ENCODE data around the gene CRYGC.

DNA sequence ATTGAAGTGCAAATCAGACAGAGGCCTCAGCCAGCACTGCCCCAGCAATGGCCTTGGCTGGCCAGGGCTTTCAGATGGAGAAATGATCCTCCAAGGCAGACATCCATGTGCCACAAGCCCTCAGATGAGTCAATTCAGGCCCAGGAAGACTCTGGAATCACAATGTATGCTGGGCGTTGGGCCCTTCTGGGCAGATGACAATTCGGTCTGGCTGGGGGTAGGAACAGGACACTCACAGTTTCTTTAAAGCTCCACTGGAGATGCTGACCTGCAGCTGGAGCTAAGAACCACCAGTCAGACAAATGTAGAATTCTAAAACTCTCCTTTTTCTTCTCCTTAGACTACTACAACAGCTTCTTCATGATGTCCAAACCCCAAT lies 7.1 kb upstream of the CRYGC start:
- TF ChIP-seq, protein P1, sequence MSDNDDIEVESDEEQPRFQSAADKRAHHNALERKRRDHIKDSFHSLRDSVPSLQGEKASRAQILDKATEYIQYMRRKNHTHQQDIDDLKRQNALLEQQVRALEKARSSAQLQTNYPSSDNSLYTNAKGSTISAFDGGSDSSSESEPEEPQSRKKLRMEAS (IDR thresholded peaks at IDR 0.05; ENCODE audit: insufficient read depth, insufficient read length): no peak
- TF ChIP-seq POLR2A (IDR thresholded peaks at IDR 0.05; ENCODE audit: low read depth, low read length): no peak
- TF ChIP-seq, protein P2, sequence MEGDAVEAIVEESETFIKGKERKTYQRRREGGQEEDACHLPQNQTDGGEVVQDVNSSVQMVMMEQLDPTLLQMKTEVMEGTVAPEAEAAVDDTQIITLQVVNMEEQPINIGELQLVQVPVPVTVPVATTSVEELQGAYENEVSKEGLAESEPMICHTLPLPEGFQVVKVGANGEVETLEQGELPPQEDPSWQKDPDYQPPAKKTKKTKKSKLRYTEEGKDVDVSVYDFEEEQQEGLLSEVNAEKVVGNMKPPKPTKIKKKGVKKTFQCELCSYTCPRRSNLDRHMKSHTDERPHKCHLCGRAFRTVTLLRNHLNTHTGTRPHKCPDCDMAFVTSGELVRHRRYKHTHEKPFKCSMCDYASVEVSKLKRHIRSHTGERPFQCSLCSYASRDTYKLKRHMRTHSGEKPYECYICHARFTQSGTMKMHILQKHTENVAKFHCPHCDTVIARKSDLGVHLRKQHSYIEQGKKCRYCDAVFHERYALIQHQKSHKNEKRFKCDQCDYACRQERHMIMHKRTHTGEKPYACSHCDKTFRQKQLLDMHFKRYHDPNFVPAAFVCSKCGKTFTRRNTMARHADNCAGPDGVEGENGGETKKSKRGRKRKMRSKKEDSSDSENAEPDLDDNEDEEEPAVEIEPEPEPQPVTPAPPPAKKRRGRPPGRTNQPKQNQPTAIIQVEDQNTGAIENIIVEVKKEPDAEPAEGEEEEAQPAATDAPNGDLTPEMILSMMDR (IDR thresholded peaks at IDR 0.05; ENCODE audit: extremely low read depth in 1 of 2, insufficient read depth in 1 of 2, low read depth in 1 of 2, low read length in 2 of 2): no peak
